Endothelial cell of umbilical vein (primary cell): ENCODE results near the gene SPATS2L. TPM values are rescaled to one million over a fixed set of nuclear protein-coding genes. Genes with fewer than 3 reads are reported as not detected.

Source experiments
- BruUV-seq: library from RNA; stranded (reverse); fragments of 400-500 nt; replicated peaks from 2 replicates; lab custom pipeline; 2021; lab: Mats Ljungman, UMichigan
- CTCF ChIA-PET: fragments of 300-600, 350-600 bp; sonication (Branson Sonifier 250); formaldehyde crosslinking; loops from one replicate; lab custom pipeline; 2021; ENCODE audit warnings: antibody characterized with exemption, inconsistent platforms; lab: Charles Lee
- POLR2A ChIA-PET: fragments of 300-600, 350-600 bp; sonication (Branson Sonifier 250); formaldehyde crosslinking; loops from one replicate; lab custom pipeline; 2021; ENCODE audit warnings: antibody characterized with exemption, inconsistent platforms; lab: Charles Lee
- DNase-seq: peaks from one replicate; pipeline ENCODE4 v3.0.0-alpha.2; 2011; ENCODE audit warnings: low read depth, low spot score
- FAIRE-seq: peaks from 2 replicates; lab custom pipeline; 2011; peaks lifted over from hg19 to GRCh38; lab: Jason Lieb, UNC
- H2AFZ ChIP-seq: 2 replicates; pipeline ENCODE4 v1.6.0; 2012; ENCODE audit warnings: low read depth, low read length, control low read depth, inconsistent platforms
- H3K27ac ChIP-seq: 2 replicates; pipeline ENCODE4 v1.5.1; 2011; ENCODE audit warnings: low read depth, mild to moderate bottlenecking, control low read depth, low read length, moderate library complexity; ENCODE audit not compliant: insufficient read depth
- H3K27me3 ChIP-seq, 2 experiments: 2 replicates each; pipeline versions ENCODE4 v1.6.0 to v1.6.1; 2011; ENCODE audit warnings: low read length in 2 of 2, mixed read lengths in 1 of 2; ENCODE audit not compliant: control insufficient read depth in 2 of 2, insufficient read depth in 2 of 2
- H3K36me3 ChIP-seq, 2 experiments: 2 replicates in 1 of 2; 3 replicates in 1 of 2; pipeline ENCODE4 v1.5.1; 2011; ENCODE audit warnings: low read length in 2 of 2, mild to moderate bottlenecking in 1 of 2, moderate library complexity in 1 of 2; ENCODE audit not compliant: control insufficient read depth in 2 of 2, insufficient read depth in 2 of 2; ENCODE audit errors: extremely low read depth in 1 of 2
- H3K4me1 ChIP-seq: 3 replicates; pipeline ENCODE4 v1.5.1; 2011; ENCODE audit warnings: mild to moderate bottlenecking, low read length; ENCODE audit not compliant: control insufficient read depth, insufficient read depth; ENCODE audit errors: extremely low read depth
- H3K4me2 ChIP-seq: 2 replicates; pipeline ENCODE4 v1.6.1; 2011; ENCODE audit warnings: low read length, control low read depth, mixed read lengths; ENCODE audit not compliant: insufficient read depth
- H3K4me3 ChIP-seq, 3 experiments: fragments of 200-600 bp in 1 of 3; sonication (generic), shearing (Covaris generic) in 1 of 3; replicated peaks in 1 of 3; 2 replicates each; pipeline ENCODE4 v1.5.1; 2011 to 2016; ENCODE audit warnings: control low read depth in 3 of 3, low read length in 3 of 3, mild to moderate bottlenecking in 2 of 3, inconsistent platforms in 1 of 3, low read depth in 1 of 3, moderate library complexity in 1 of 3; ENCODE audit not compliant: insufficient read depth in 1 of 3
- H3K79me2 ChIP-seq: 2 replicates; pipeline ENCODE4 v1.6.0; 2012; ENCODE audit warnings: low read length, inconsistent platforms; ENCODE audit not compliant: control insufficient read depth, insufficient read depth
- H3K9ac ChIP-seq: replicated peaks from 2 replicates; pipeline ENCODE3; 2011; ENCODE audit warnings: low read length, control low read depth; ENCODE audit not compliant: insufficient read depth; ENCODE audit errors: extremely low read depth
- H3K9me1 ChIP-seq: replicated peaks from 3 replicates; pipeline ENCODE4 v1.6.0; 2011; ENCODE audit warnings: mild to moderate bottlenecking, low read length; ENCODE audit not compliant: control insufficient read depth, insufficient read depth; ENCODE audit errors: extremely low read depth
- H3K9me3 ChIP-seq: replicated peaks from 2 replicates; pipeline ENCODE4 v1.5.1; 2012; ENCODE audit warnings: low read length, inconsistent platforms; ENCODE audit not compliant: control insufficient read depth, insufficient read depth
- H4K20me1 ChIP-seq: replicated peaks from 2 replicates; pipeline ENCODE3; 2011; ENCODE audit warnings: mild to moderate bottlenecking, low read length; ENCODE audit not compliant: control insufficient read depth, insufficient read depth; ENCODE audit errors: extremely low read depth
- CTCF ChIP-seq, 2 donors: IDR thresholded peaks; 1 replicate in 1 of 2; 2 replicates in 1 of 2; pipeline ENCODE4 v1.5.1; 2011; ENCODE audit warnings: low read length in 2 of 2, mild to moderate bottlenecking in 2 of 2, moderate library complexity in 2 of 2, control low read depth in 1 of 2, inconsistent platforms in 1 of 2, low read depth in 1 of 2; ENCODE audit not compliant: insufficient read depth in 1 of 2; ENCODE audit errors: extremely low read depth in 1 of 2
- EZH2 ChIP-seq: IDR thresholded peaks from 2 replicates; pipeline ENCODE4 v1.6.1; 2012; ENCODE audit warnings: borderline replicate concordance, low read depth, mild to moderate bottlenecking, moderate library complexity, low read length, inconsistent platforms; ENCODE audit not compliant: severe bottlenecking
- GATA2 ChIP-seq: IDR thresholded peaks from 2 replicates; pipeline ENCODE4 v1.7.0; 2011; ENCODE audit warnings: low read depth, mild to moderate bottlenecking, moderate library complexity, mixed read lengths, low read length; ENCODE audit not compliant: insufficient read length, insufficient read depth
- JUN ChIP-seq: IDR thresholded peaks from 2 replicates; pipeline ENCODE4 v1.6.1; 2011; ENCODE audit warnings: borderline replicate concordance, low read depth; ENCODE audit not compliant: insufficient read length, insufficient read depth
- MYC ChIP-seq: IDR thresholded peaks from one replicate; pipeline ENCODE4 v1.6.1; 2011; ENCODE audit warnings: mild to moderate bottlenecking, low read depth, low read length
- POLR2A ChIP-seq: IDR thresholded peaks from 2 replicates; pipeline ENCODE4 v1.6.1; 2012; ENCODE audit warnings: low read depth, mild to moderate bottlenecking, control low read depth, low read length
- POLR2AphosphoS5 ChIP-seq: IDR thresholded peaks from 2 replicates; pipeline ENCODE4 v1.6.1; 2012; ENCODE audit warnings: low read depth, mild to moderate bottlenecking, control low read depth, low read length, moderate library complexity; ENCODE audit not compliant: insufficient read depth
- dilution Hi-C: fragments of 300-500 bp; cut with MboI; formaldehyde crosslinking; loops from one replicate; pipeline ENCODE4 v1.15.0; 2019; ENCODE audit warnings: low sequenced_read_pairs; ENCODE audit not compliant: extremely low pct_ligation_motif_present
- intact Hi-C: fragments of 100-400 bp; cut with micrococcal nuclease; formaldehyde crosslinking; loops from one replicate; pipeline ENCODE4 v1.10.0; 2022
- polyA plus RNA-seq, 4 experiments: library from polyadenylated mRNA; depleted of rRNA in 3 of 4; stranded (reverse) in 3 of 4; unstranded in 1 of 4; fragments of >200 nt; gene quantifications; 2 replicates each; pipeline versions ENCODE4 v1.2.1 to v1.2.3, GENCODE V29; 2011 to 2012; ENCODE audit warnings: missing spikeins in 1 of 4
- total RNA-seq: library from RNA; stranded (reverse); gene quantifications from 2 replicates; pipeline ENCODE4 v1.2.3, GENCODE V29; 2021

Gene SPATS2L
- total and polyA plus RNA-seq, 2 donors (not counting 3 experiments of a cell fraction or from before 2014, with no cell fraction given), result 29.1 to 72.9 TPM

GRCh38 chr2:200302940-200303727 lies 3.4 kb upstream of the SPATS2L start:
- DNase-seq (no peak), FAIRE-seq (peak; percentile 56)
- Histone ChIP-seq H3K4me2 (no peak overlapping the region), H3K36me3 (no peaks in the 10 kb centered on the region), H3K4me1 (peaks cover 16% of the 10 kb centered on the region), H3K79me2 (peaks cover 11% of the 10 kb centered on the region), H3K9ac (no peak overlapping the region), H4K20me1 (no peaks in the 10 kb centered on the region), H2AFZ (no peak overlapping the region), H3K9me3 (no peaks in the 10 kb centered on the region), H3K27ac (no peak overlapping the region), H3K4me3 (no peak overlapping the region), H3K9me1 (no peaks in the 10 kb centered on the region), H3K27me3 (no peaks in the 10 kb centered on the region)
- ChIA-PET POLR2A (no interaction called here), CTCF (interaction anchor here (0.8 kb wide), 1 partner anchor 17 kb away, joined by 3 read pairs; no protein-coding TSS in a partner anchor)
- dilution Hi-C loops (no loop called here), intact Hi-C loops (no loop called here)
- BruUV-seq, result no TSS peak
- no peak for TF ChIP-seq EZH2
- no peak for TF ChIP-seq MYC
- no peak for TF ChIP-seq POLR2AphosphoS5
- TF ChIP-seq GATA2, result no peak
- TF ChIP-seq CTCF (IDR thresholded peaks at IDR 0.05; ENCODE audit: extremely low read depth in 1 of 2, insufficient read depth in 1 of 2, low read depth in 1 of 2, low read length in 2 of 2), result no peak
- no peak for TF ChIP-seq JUN
- TF ChIP-seq POLR2A, result no peak
